HCT116 (cell line): Measurements from ENCODE around the gene GFPT2. TPM values are rescaled to one million over a fixed set of nuclear protein-coding genes. Genes with fewer than 3 reads are reported as not detected.

Experiments
- ATAC-seq: fragments of 200-7000 bp; cut with Tn5 transposase; 2 replicates; pipeline ENCODE4 v1.9.1; 2020; ENCODE audit warnings: mild to moderate bottlenecking, moderate library complexity
- BruUV-seq: library from RNA; stranded (reverse); fragments of 400-500 nt; replicated peaks from 2 replicates; lab custom pipeline; 2021; lab: Mats Ljungman, UMichigan
- CTCF ChIA-PET: fragments of 300-600 bp; sonication (Branson Sonifier 250); formaldehyde crosslinking; loops from one replicate; lab custom pipeline; 2021; ENCODE audit warnings: antibody characterized with exemption; lab: Charles Lee
- POLR2A ChIA-PET: fragments of 300-600, 350-600 bp; sonication (Branson Sonifier 250); formaldehyde crosslinking; loops from one replicate; lab custom pipeline; 2021; ENCODE audit warnings: antibody characterized with exemption; lab: Charles Lee
- RAD21 ChIA-PET, 2 experiments: fragments of 300-600 bp; sonication (Branson Sonifier 250); formaldehyde crosslinking; loops; one replicate each; lab custom pipeline; 2023; ENCODE audit warnings: low total read pairs in 2 of 2; ENCODE audit not compliant: uncharacterized antibody in 2 of 2, unreplicated experiment in 2 of 2, low non-redundant PET in 1 of 2; lab: Charles Lee
- DNase-seq: peaks from one replicate; pipeline ENCODE4 v3.0.0-alpha.2; 2010; ENCODE audit warnings: low read depth, low spot score
- H2AFZ ChIP-seq: fragments of 200-600 bp; shearing (Covaris generic), sonication (generic); 2 replicates; pipeline ENCODE4 v1.6.1; 2017; ENCODE audit warnings: low read depth, mixed run types, mixed read lengths, antibody characterized with exemption, low read length; ENCODE audit not compliant: poor library complexity, severe bottlenecking
- H3K27ac ChIP-seq: 2 replicates; pipeline ENCODE4 v1.5.1; 2012; ENCODE audit warnings: low read depth, low read length
- H3K27me3 ChIP-seq: fragments of 200-600 bp; sonication (generic); 2 replicates; pipeline ENCODE4 v1.6.1; 2016; ENCODE audit warnings: mixed run types, low read length, mixed read lengths; ENCODE audit not compliant: insufficient read depth
- H3K36me3 ChIP-seq, 2 experiments: fragments of 200-500 bp in 1 of 2; fragments of 200-600 bp in 1 of 2; sonication (Bioruptor generic) in 1 of 2; sonication (generic) in 1 of 2; 2 replicates each; pipeline versions ENCODE4 v1.5.1 to v1.6.1; 2014 to 2016; ENCODE audit warnings: low read length in 2 of 2, inconsistent platforms in 1 of 2, mixed read lengths in 1 of 2, mixed run types in 1 of 2; ENCODE audit not compliant: insufficient read depth in 2 of 2, control insufficient read depth in 1 of 2
- H3K4me1 ChIP-seq, 2 experiments: fragments of 200-600 bp in 1 of 2; sonication (generic) in 1 of 2; 2 replicates each; pipeline versions ENCODE4 v1.5.1 to v1.6.1; 2012 to 2017; ENCODE audit warnings: low read length in 2 of 2, inconsistent platforms in 1 of 2, mild to moderate bottlenecking in 1 of 2, mixed read lengths in 1 of 2, mixed run types in 1 of 2, moderate library complexity in 1 of 2; ENCODE audit not compliant: insufficient read depth in 2 of 2, control insufficient read depth in 1 of 2
- H3K4me2 ChIP-seq: fragments of 200-600 bp; sonication (generic); 2 replicates; pipeline ENCODE4 v1.6.1; 2017; ENCODE audit warnings: mixed run types, low read length, mixed read lengths
- H3K4me3 ChIP-seq, 2 experiments: fragments of 200-600 bp in 1 of 2; sonication (generic) in 1 of 2; replicated peaks in 1 of 2; 2 replicates each; pipeline ENCODE4 v1.5.1; 2011 to 2016; ENCODE audit warnings: low read length in 2 of 2, control low read depth in 1 of 2, low read depth in 1 of 2, mild to moderate bottlenecking in 1 of 2, mixed read lengths in 1 of 2, mixed run types in 1 of 2
- H3K79me2 ChIP-seq: fragments of 200-600 bp; sonication (generic); 2 replicates; pipeline ENCODE4 v1.6.1; 2017; ENCODE audit warnings: mild to moderate bottlenecking, mixed run types, low read length, moderate library complexity, mixed read lengths; ENCODE audit not compliant: insufficient read depth
- H3K9ac ChIP-seq: fragments of 200-600 bp; sonication (generic); 2 replicates; pipeline ENCODE4 v1.6.1; 2016; ENCODE audit warnings: low read length, mixed read lengths
- H3K9me2 ChIP-seq: fragments of 200-600 bp; sonication (generic), shearing (Covaris generic); 2 replicates; pipeline ENCODE4 v1.6.1; 2017; ENCODE audit warnings: mixed run types, mild to moderate bottlenecking, moderate library complexity; ENCODE audit not compliant: insufficient read depth
- H3K9me3 ChIP-seq, 2 experiments: fragments of 200-500 bp in 1 of 2; fragments of 200-600 bp in 1 of 2; sonication (Bioruptor generic) in 1 of 2; sonication (generic) in 1 of 2; 2 replicates each; pipeline ENCODE4 v1.6.1; 2014 to 2017; ENCODE audit warnings: low read length in 2 of 2, mixed read lengths in 2 of 2, inconsistent platforms in 1 of 2, low read depth in 1 of 2, mild to moderate bottlenecking in 1 of 2, mixed run types in 1 of 2, moderate library complexity in 1 of 2; ENCODE audit not compliant: control insufficient read depth in 1 of 2, insufficient read depth in 1 of 2
- H4K20me1 ChIP-seq: fragments of 200-600 bp; sonication (generic), shearing (Covaris generic); 2 replicates; pipeline ENCODE4 v1.6.1; 2017; ENCODE audit warnings: mixed run types, mild to moderate bottlenecking, moderate library complexity; ENCODE audit not compliant: insufficient read depth
- CBX3 ChIP-seq: IDR thresholded peaks from 2 replicates; pipeline ENCODE4 v1.6.1; 2012; ENCODE audit warnings: low read depth
- CEBPB ChIP-seq: IDR thresholded peaks from 2 replicates; pipeline ENCODE4 v1.6.1; 2012; ENCODE audit warnings: low read depth
- EGR1 ChIP-seq: IDR thresholded peaks from 2 replicates; pipeline ENCODE4 v1.6.1; 2012; ENCODE audit warnings: low read depth
- ELF1 ChIP-seq: IDR thresholded peaks from 2 replicates; pipeline ENCODE4 v1.6.1; 2012; ENCODE audit warnings: low read depth, borderline replicate concordance
- EZH2 ChIP-seq: fragments of 200-600 bp; sonication (generic); IDR thresholded peaks from 2 replicates; pipeline ENCODE4 v1.6.1; 2017; ENCODE audit warnings: antibody characterized with exemption, mixed run types
- EZH2phosphoT487 ChIP-seq: fragments of 200-600 bp; IDR thresholded peaks from 2 replicates; pipeline ENCODE4 v1.6.1; 2018; ENCODE audit warnings: antibody characterized with exemption, borderline replicate concordance
- JUND ChIP-seq: IDR thresholded peaks from 2 replicates; pipeline ENCODE4 v1.6.1; 2012
- POLR2AphosphoS5 ChIP-seq: IDR thresholded peaks from 2 replicates; pipeline ENCODE4 v1.6.1; 2011; ENCODE audit warnings: mild to moderate bottlenecking, low read depth, low read length, moderate library complexity
- RAD21 ChIP-seq: IDR thresholded peaks from 2 replicates; pipeline ENCODE4 v1.6.1; 2012; ENCODE audit warnings: low read depth, mild to moderate bottlenecking
- REST ChIP-seq: IDR thresholded peaks from 2 replicates; pipeline ENCODE4 v1.6.1; 2012; ENCODE audit warnings: low read depth
- SIN3A ChIP-seq: IDR thresholded peaks from 2 replicates; pipeline ENCODE4 v1.6.1; 2012; ENCODE audit warnings: low read depth
- SP1 ChIP-seq: IDR thresholded peaks from 2 replicates; pipeline ENCODE4 v1.6.1; 2012; ENCODE audit warnings: low read depth
- SRF ChIP-seq: IDR thresholded peaks from 2 replicates; pipeline ENCODE4 v1.6.1; 2012; ENCODE audit warnings: low read depth
- TCF7L2 ChIP-seq: IDR thresholded peaks from 2 replicates; pipeline ENCODE4 v1.7.0; 2011; ENCODE audit warnings: borderline replicate concordance, inconsistent platforms; ENCODE audit not compliant: insufficient read depth, insufficient read length; ENCODE audit errors: extremely low read depth
- YY1 ChIP-seq: IDR thresholded peaks from 2 replicates; pipeline ENCODE4 v1.6.1; 2011; ENCODE audit warnings: low read length, low read depth, moderate library complexity, mild to moderate bottlenecking; ENCODE audit not compliant: insufficient replicate concordance; ENCODE audit errors: extremely low read depth
- ZFX ChIP-seq: fragments of 450-650 bp; IDR thresholded peaks from 2 replicates; pipeline ENCODE4 v1.6.1; 2017
- ZNF274 ChIP-seq: fragments of 200-500 bp; sonication (Bioruptor generic); IDR thresholded peaks from 2 replicates; pipeline ENCODE4 v1.6.1; 2014; ENCODE audit warnings: mild to moderate bottlenecking, low read depth, low read length, inconsistent platforms
- intact Hi-C: fragments of 100-400 bp; cut with micrococcal nuclease; formaldehyde crosslinking; loops from 2 replicates; pipeline ENCODE4 v1.10.0; 2022
- total RNA-seq: library from RNA; stranded (reverse); gene quantifications from one replicate; pipeline ENCODE4 v1.2.1, GENCODE V29; 2021; ENCODE audit not compliant: unreplicated experiment
- TF ChIP-seq, protein P1 (sequence below): IDR thresholded peaks from 2 replicates; pipeline ENCODE4 v1.6.1; 2012

The GFPT2 gene
- total RNA-seq, 1 experiment from 2014 or later: 16.1 TPM

GRCh38 chr5:180324601-180324950 lies 28.6 kb downstream of the GFPT2 start:
- Histone ChIP-seq H3K27me3 (no peaks in the 10 kb centered on the region), H3K4me2 (no peak overlapping the region), H3K27ac (no peak overlapping the region), H3K36me3 (peaks cover 0 to 5% of the 10 kb centered on the region in 2 experiments; a peak in 1 of 4 replicates), H3K9ac (no peak overlapping the region), H3K4me3 (no peak overlapping the region), H2AFZ (no peak overlapping the region), H3K79me2 (no peaks in the 10 kb centered on the region), H4K20me1 (no peaks in the 10 kb centered on the region), H3K4me1 (peaks cover 0 to 10% of the 10 kb centered on the region in 2 experiments; a peak in 1 of 4 replicates), H3K9me3 (no peaks in the 10 kb centered on the region), H3K9me2 (no peaks in the 10 kb centered on the region)
- BruUV-seq: no TSS peak
- intact Hi-C loops: no loop called here
- DNase-seq (no peak), ATAC-seq (no peak)
- ChIA-PET RAD21 (no interaction called here), CTCF (interaction anchor here (1.5 kb wide), 1 partner anchor 9 kb away, joined by 4 read pairs; no protein-coding TSS in a partner anchor), POLR2A (no interaction called here)
- TF ChIP-seq SIN3A (no peak), ELF1 (no peak), POLR2AphosphoS5 (no peak), JUND (no peak), ZFX (no peak), RAD21 (no peak), YY1 (no peak), REST (no peak), CBX3 (no peak), CEBPB (no peak), EZH2 (no peak), EZH2phosphoT487 (no peak), ZNF274 (no peak), SP1 (no peak), TCF7L2 (no peak), EGR1 (no peak), SRF (no peak)
- TF ChIP-seq, protein P1, sequence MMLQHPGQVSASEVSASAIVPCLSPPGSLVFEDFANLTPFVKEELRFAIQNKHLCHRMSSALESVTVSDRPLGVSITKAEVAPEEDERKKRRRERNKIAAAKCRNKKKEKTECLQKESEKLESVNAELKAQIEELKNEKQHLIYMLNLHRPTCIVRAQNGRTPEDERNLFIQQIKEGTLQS: no peak
